GM12891 (cell line): ENCODE measurements around the gene ASCL2.

Experiments
- POLR2A ChIP-seq: IDR thresholded peaks from 2 replicates; pipeline ENCODE4 v1.6.1; 2011; ENCODE audit warnings: low read depth, low read length, control low read depth
- POLR2AphosphoS5 ChIP-seq: IDR thresholded peaks from 2 replicates; pipeline ENCODE4 v1.6.1; 2011; ENCODE audit warnings: low read depth, low read length, control low read depth
- SPI1 ChIP-seq: IDR thresholded peaks from 2 replicates; pipeline ENCODE4 v1.6.1; 2011; ENCODE audit warnings: low read depth, low read length, control low read depth

- TF ChIP-seq POLR2AphosphoS5 (no peak), POLR2A (no peak), SPI1 (peak; percentile 89)
Measured at GRCh38 chr11:2265396-2265795, 5.0 kb downstream of the ASCL2 start.
